Neuron (in vitro differentiated cells): ENCODE data around the gene PWWP2A.

Source experiments
- H2AFZ ChIP-seq: one replicate; pipeline ENCODE4 v1.6.1; 2013; ENCODE audit warnings: low read depth, mild to moderate bottlenecking, inconsistent platforms, low read length, moderate library complexity
- H3K27me3 ChIP-seq: one replicate; pipeline ENCODE4 v1.6.1; 2013; ENCODE audit warnings: low read length; ENCODE audit not compliant: insufficient read depth
- H3K36me3 ChIP-seq: one replicate; pipeline ENCODE4 v1.6.1; 2013; ENCODE audit warnings: low read length; ENCODE audit not compliant: insufficient read depth
- H3K4me1 ChIP-seq: one replicate; pipeline ENCODE4 v1.6.1; 2013; ENCODE audit warnings: low read length; ENCODE audit not compliant: insufficient read depth
- H3K4me3 ChIP-seq: 2 replicates; pipeline ENCODE4 v1.5.1; 2013; ENCODE audit warnings: mild to moderate bottlenecking, low read length, moderate library complexity
- H3K9me3 ChIP-seq: one replicate; pipeline ENCODE4 v1.6.1; 2013; ENCODE audit warnings: low read length

The PWWP2A gene

GRCh38 chr5:160116991-160117390 is 2.3 kb downstream of the PWWP2A start:
- no peak overlapping the region for H2AFZ ChIP-seq
- H3K4me3 ChIP-seq: no peak overlapping the region

GRCh38 chr5:160108124-160108523 is 11.1 kb downstream of the PWWP2A start:
- no peak overlapping the region for H2AFZ ChIP-seq
- peaks cover 10% of the 10 kb centered on the region for H3K9me3 ChIP-seq
- H3K36me3 ChIP-seq: peaks cover 53% of the 10 kb centered on the region
- H3K4me3 ChIP-seq: no peak overlapping the region
- no peaks in the 10 kb centered on the region for H3K4me1 ChIP-seq
- no peaks in the 10 kb centered on the region for H3K27me3 ChIP-seq

More at GRCh38 chr5:160116991-160117390, 2.3 kb downstream of the PWWP2A start:
- Histone ChIP-seq H3K36me3 (peaks cover 51% of the 10 kb centered on the region), H3K9me3 (peaks cover 8% of the 10 kb centered on the region), H3K4me1 (peaks cover 8% of the 10 kb centered on the region), H3K27me3 (no peaks in the 10 kb centered on the region)

- Histone ChIP-seq H2AFZ (no peak overlapping the region), H3K27me3 (no peaks in the 10 kb centered on the region), H3K36me3 (peaks cover 38% of the 10 kb centered on the region), H3K9me3 (peaks cover 1% of the 10 kb centered on the region), H3K4me3 (no peak overlapping the region), H3K4me1 (no peaks in the 10 kb centered on the region)
Observed at GRCh38 chr5:160105686-160106360, 13.4 kb downstream of the PWWP2A start.

GRCh38 chr5:160097991-160098390 is 21.3 kb downstream of the PWWP2A start:
- Histone ChIP-seq H3K9me3 (peaks cover 1% of the 10 kb centered on the region), H3K27me3 (no peaks in the 10 kb centered on the region), H3K4me1 (peaks cover 4% of the 10 kb centered on the region), H3K4me3 (no peak overlapping the region), H3K36me3 (peaks cover 34% of the 10 kb centered on the region), H2AFZ (no peak overlapping the region)

GRCh38 chr5:160096178-160096577 is 23.1 kb downstream of the PWWP2A start:
- Histone ChIP-seq H3K36me3 (peaks cover 45% of the 10 kb centered on the region), H3K27me3 (no peaks in the 10 kb centered on the region), H3K4me3 (no peak overlapping the region), H2AFZ (no peak overlapping the region), H3K9me3 (peaks cover 1% of the 10 kb centered on the region), H3K4me1 (peaks cover 14% of the 10 kb centered on the region)

GRCh38 chr5:160092960-160093707 is 26.1 kb downstream of the PWWP2A start:
- no peak overlapping the region for H3K4me3 ChIP-seq
- no peaks in the 10 kb centered on the region for H3K9me3 ChIP-seq
- H3K27me3 ChIP-seq: no peaks in the 10 kb centered on the region
- H3K4me1 ChIP-seq: peaks cover 14% of the 10 kb centered on the region
- peaks cover 41% of the 10 kb centered on the region for H3K36me3 ChIP-seq
- H2AFZ ChIP-seq: no peak overlapping the region

- Histone ChIP-seq H3K4me3 (no peak overlapping the region), H3K27me3 (no peaks in the 10 kb centered on the region), H3K36me3 (peaks cover 39% of the 10 kb centered on the region), H2AFZ (no peak overlapping the region), H3K4me1 (peaks cover 14% of the 10 kb centered on the region), H3K9me3 (no peaks in the 10 kb centered on the region)
Observed at GRCh38 chr5:160092514-160092913, 26.7 kb downstream of the PWWP2A start.

GRCh38 chr5:160090059-160090458 is 29.2 kb downstream of the PWWP2A start:
- H3K4me3 ChIP-seq: no peak overlapping the region
- H3K27me3 ChIP-seq: no peaks in the 10 kb centered on the region
- no peak overlapping the region for H2AFZ ChIP-seq
- peaks cover 16% of the 10 kb centered on the region for H3K4me1 ChIP-seq
- peaks cover 34% of the 10 kb centered on the region for H3K36me3 ChIP-seq
- no peaks in the 10 kb centered on the region for H3K9me3 ChIP-seq

- no peak overlapping the region for H2AFZ ChIP-seq
- no peaks in the 10 kb centered on the region for H3K9me3 ChIP-seq
- no peak overlapping the region for H3K4me3 ChIP-seq
- H3K36me3 ChIP-seq: peaks cover 34% of the 10 kb centered on the region
- no peaks in the 10 kb centered on the region for H3K27me3 ChIP-seq
- H3K4me1 ChIP-seq: peaks cover 16% of the 10 kb centered on the region
Observed at GRCh38 chr5:160089531-160089930, 29.7 kb downstream of the PWWP2A start.

GRCh38 chr5:160088805-160089204 is 30.4 kb downstream of the PWWP2A start:
- Histone ChIP-seq H2AFZ (no peak overlapping the region), H3K9me3 (no peaks in the 10 kb centered on the region), H3K27me3 (no peaks in the 10 kb centered on the region), H3K36me3 (peaks cover 28% of the 10 kb centered on the region), H3K4me1 (peaks cover 16% of the 10 kb centered on the region), H3K4me3 (no peak overlapping the region)

GRCh38 chr5:160087199-160087598 is 32.1 kb downstream of the PWWP2A start:
- Histone ChIP-seq H3K36me3 (peaks cover 13% of the 10 kb centered on the region), H3K4me1 (peaks cover 5% of the 10 kb centered on the region), H2AFZ (no peak overlapping the region), H3K4me3 (no peak overlapping the region), H3K27me3 (no peaks in the 10 kb centered on the region), H3K9me3 (no peaks in the 10 kb centered on the region)

- Histone ChIP-seq H3K9me3 (no peaks in the 10 kb centered on the region), H3K4me1 (peaks cover 3% of the 10 kb centered on the region), H2AFZ (no peak overlapping the region), H3K36me3 (peaks cover 8% of the 10 kb centered on the region), H3K4me3 (no peak overlapping the region), H3K27me3 (no peaks in the 10 kb centered on the region)
Observed at GRCh38 chr5:160084144-160084543, 35.1 kb downstream of the PWWP2A start.

GRCh38 chr5:160083501-160083900 is 35.7 kb downstream of the PWWP2A start:
- peaks cover 10% of the 10 kb centered on the region for H3K36me3 ChIP-seq
- H2AFZ ChIP-seq: no peak overlapping the region
- no peaks in the 10 kb centered on the region for H3K9me3 ChIP-seq
- H3K27me3 ChIP-seq: no peaks in the 10 kb centered on the region
- peaks cover 3% of the 10 kb centered on the region for H3K4me1 ChIP-seq
- no peak overlapping the region for H3K4me3 ChIP-seq
